OCI-LY1 (cell line): ENCODE results near the gene PXDN.

Experiments
- H2AFZ ChIP-seq: fragments of 200-600 bp; sonication (generic), shearing (Covaris generic); 2 replicates; pipeline ENCODE4 v1.6.0; 2014; ENCODE audit warnings: antibody characterized with exemption, mild to moderate bottlenecking, low read length
- H3F3A ChIP-seq: fragments of 200-600 bp; sonication (generic), shearing (Covaris generic); 2 replicates; pipeline ENCODE4 v1.6.0; 2014; ENCODE audit warnings: mild to moderate bottlenecking, antibody characterized with exemption, low read length, moderate library complexity; ENCODE audit not compliant: insufficient read depth
- H3K27ac ChIP-seq: fragments of 200-600 bp; sonication (generic); 2 replicates; pipeline ENCODE4 v1.5.1; 2014; ENCODE audit warnings: low read length, mixed run types, mild to moderate bottlenecking, low read depth; ENCODE audit not compliant: poor library complexity, severe bottlenecking
- H3K27me3 ChIP-seq: fragments of 200-600 bp; sonication (generic); 2 replicates; pipeline ENCODE4 v1.6.0; 2014; ENCODE audit warnings: antibody characterized with exemption, mild to moderate bottlenecking, low read length, moderate library complexity; ENCODE audit not compliant: insufficient read depth
- H3K36me3 ChIP-seq: fragments of 200-600 bp; sonication (generic); 2 replicates; pipeline ENCODE4 v1.6.1; 2014; ENCODE audit warnings: mild to moderate bottlenecking, antibody characterized with exemption, low read length, moderate library complexity, mixed read lengths; ENCODE audit not compliant: insufficient read depth
- H3K4me1 ChIP-seq: fragments of 200-600 bp; sonication (generic); 2 replicates; pipeline ENCODE4 v1.5.1; 2014; ENCODE audit warnings: mild to moderate bottlenecking, low read length, moderate library complexity; ENCODE audit not compliant: insufficient read depth, severe bottlenecking
- H3K4me2 ChIP-seq: fragments of 200-600 bp; sonication (generic), shearing (Covaris generic); 2 replicates; pipeline ENCODE4 v1.6.1; 2014; ENCODE audit warnings: low read length
- H3K4me3 ChIP-seq: fragments of 200-600 bp; sonication (generic); 2 replicates; pipeline ENCODE4 v1.5.1; 2014; ENCODE audit warnings: low read length, low read depth, mild to moderate bottlenecking, mixed read lengths; ENCODE audit not compliant: poor library complexity, severe bottlenecking
- H3K79me2 ChIP-seq: fragments of 200-600 bp; shearing (Covaris generic); 2 replicates; pipeline ENCODE4 v1.6.1; 2016; ENCODE audit warnings: mixed run types, low read length, mixed read lengths; ENCODE audit not compliant: insufficient read depth
- H3K9ac ChIP-seq: fragments of 200-600 bp; sonication (generic), shearing (Covaris generic); 2 replicates; pipeline ENCODE4 v1.6.1; 2014; ENCODE audit warnings: mild to moderate bottlenecking, low read length, mixed read lengths
- H3K9me2 ChIP-seq: fragments of 200-600 bp; sonication (generic), shearing (Covaris generic); 2 replicates; pipeline ENCODE4 v1.6.1; 2014; ENCODE audit warnings: low read depth, mild to moderate bottlenecking, low read length, mixed read lengths
- H3K9me3 ChIP-seq: fragments of 200-600 bp; shearing (Covaris generic); 2 replicates; pipeline ENCODE4 v1.6.1; 2014; ENCODE audit warnings: low read length, mixed read lengths
- H4K20me1 ChIP-seq: fragments of 200-600 bp; sonication (generic), shearing (Covaris generic); 2 replicates; pipeline ENCODE4 v1.6.0; 2016; ENCODE audit warnings: mild to moderate bottlenecking, low read length; ENCODE audit not compliant: insufficient read depth
- EZH2 ChIP-seq: fragments of 200-600 bp; sonication (generic), shearing (Covaris generic); IDR thresholded peaks from 2 replicates; pipeline ENCODE4 v1.8.0; 2017; ENCODE audit warnings: borderline replicate concordance, mixed run types, mild to moderate bottlenecking, antibody characterized with exemption, low read length, moderate library complexity, mixed read lengths
- TF ChIP-seq, protein P1 (sequence below): fragments of 200-600 bp; sonication (generic), shearing (Covaris generic); IDR thresholded peaks from 2 replicates; pipeline ENCODE4 v1.5.1; 2017; ENCODE audit warnings: mild to moderate bottlenecking, antibody characterized with exemption, low read length, moderate library complexity, mixed read lengths

Gene PXDN

DNA sequence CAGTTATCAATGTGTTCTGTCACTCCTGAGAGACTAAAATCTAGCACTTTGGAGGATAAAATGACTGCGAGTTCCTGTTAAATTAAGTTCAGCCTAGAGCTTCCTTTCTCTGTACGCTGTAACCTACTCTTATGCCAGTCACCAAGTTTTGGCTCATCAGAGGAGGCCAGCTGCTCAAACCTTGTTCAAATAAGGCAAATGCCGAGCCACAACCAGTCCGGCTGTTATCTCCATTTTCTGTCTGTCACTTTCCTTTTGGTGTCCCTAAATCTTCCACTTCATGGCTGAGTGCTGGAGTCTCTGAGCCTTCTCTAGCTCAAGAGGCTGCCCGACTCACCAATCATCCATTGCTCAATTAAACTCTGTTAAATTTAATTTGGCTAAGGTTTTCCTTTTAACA, 33.5 kb upstream of the PXDN start:
- TF ChIP-seq EZH2, result no peak
- TF ChIP-seq, protein P1, sequence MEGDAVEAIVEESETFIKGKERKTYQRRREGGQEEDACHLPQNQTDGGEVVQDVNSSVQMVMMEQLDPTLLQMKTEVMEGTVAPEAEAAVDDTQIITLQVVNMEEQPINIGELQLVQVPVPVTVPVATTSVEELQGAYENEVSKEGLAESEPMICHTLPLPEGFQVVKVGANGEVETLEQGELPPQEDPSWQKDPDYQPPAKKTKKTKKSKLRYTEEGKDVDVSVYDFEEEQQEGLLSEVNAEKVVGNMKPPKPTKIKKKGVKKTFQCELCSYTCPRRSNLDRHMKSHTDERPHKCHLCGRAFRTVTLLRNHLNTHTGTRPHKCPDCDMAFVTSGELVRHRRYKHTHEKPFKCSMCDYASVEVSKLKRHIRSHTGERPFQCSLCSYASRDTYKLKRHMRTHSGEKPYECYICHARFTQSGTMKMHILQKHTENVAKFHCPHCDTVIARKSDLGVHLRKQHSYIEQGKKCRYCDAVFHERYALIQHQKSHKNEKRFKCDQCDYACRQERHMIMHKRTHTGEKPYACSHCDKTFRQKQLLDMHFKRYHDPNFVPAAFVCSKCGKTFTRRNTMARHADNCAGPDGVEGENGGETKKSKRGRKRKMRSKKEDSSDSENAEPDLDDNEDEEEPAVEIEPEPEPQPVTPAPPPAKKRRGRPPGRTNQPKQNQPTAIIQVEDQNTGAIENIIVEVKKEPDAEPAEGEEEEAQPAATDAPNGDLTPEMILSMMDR, result no peak
- Histone ChIP-seq H3K79me2 (no peaks in the 10 kb centered on the region), H2AFZ (no peak overlapping the region), H3K36me3 (no peaks in the 10 kb centered on the region), H3K27me3 (no peaks in the 10 kb centered on the region), H3K4me3 (no peak overlapping the region), H3K27ac (no peak overlapping the region), H3K9ac (no peak overlapping the region), H3K4me2 (no peak overlapping the region), H3K9me3 (no peaks in the 10 kb centered on the region), H4K20me1 (no peaks in the 10 kb centered on the region), H3K4me1 (no peaks in the 10 kb centered on the region), H3K9me2 (no peaks in the 10 kb centered on the region), H3F3A (no peaks in the 10 kb centered on the region)

DNA sequence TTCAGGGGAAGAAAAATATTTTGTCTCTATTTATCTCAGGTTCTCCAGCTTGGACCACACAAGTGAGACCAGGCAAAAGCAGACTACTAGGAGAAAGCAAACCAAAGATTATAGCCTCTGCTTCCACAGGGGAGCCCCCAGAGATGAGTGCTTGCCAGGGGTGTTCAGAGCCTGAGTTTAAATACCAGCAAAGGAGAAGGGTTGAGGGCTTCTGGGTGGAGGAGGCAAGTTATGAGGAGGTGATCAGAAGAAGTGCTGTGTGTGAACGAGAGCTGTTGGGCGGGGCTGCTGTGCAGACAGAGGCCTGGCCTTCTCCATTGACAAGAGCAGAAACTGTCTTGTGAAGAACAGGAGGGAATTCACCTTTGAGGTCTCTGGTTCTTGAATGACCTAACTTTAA, 32.8 kb upstream of the PXDN start:
- Histone ChIP-seq H3K27ac (no peak overlapping the region), H4K20me1 (no peaks in the 10 kb centered on the region), H3K79me2 (no peaks in the 10 kb centered on the region), H3K9ac (no peak overlapping the region), H3F3A (no peaks in the 10 kb centered on the region), H3K9me2 (no peaks in the 10 kb centered on the region), H2AFZ (no peak overlapping the region), H3K4me1 (no peaks in the 10 kb centered on the region), H3K4me3 (no peak overlapping the region), H3K36me3 (no peaks in the 10 kb centered on the region), H3K9me3 (no peaks in the 10 kb centered on the region), H3K27me3 (no peaks in the 10 kb centered on the region), H3K4me2 (no peak overlapping the region)
- no peak for TF ChIP-seq EZH2
- TF ChIP-seq, protein P1, result no peak

DNA sequence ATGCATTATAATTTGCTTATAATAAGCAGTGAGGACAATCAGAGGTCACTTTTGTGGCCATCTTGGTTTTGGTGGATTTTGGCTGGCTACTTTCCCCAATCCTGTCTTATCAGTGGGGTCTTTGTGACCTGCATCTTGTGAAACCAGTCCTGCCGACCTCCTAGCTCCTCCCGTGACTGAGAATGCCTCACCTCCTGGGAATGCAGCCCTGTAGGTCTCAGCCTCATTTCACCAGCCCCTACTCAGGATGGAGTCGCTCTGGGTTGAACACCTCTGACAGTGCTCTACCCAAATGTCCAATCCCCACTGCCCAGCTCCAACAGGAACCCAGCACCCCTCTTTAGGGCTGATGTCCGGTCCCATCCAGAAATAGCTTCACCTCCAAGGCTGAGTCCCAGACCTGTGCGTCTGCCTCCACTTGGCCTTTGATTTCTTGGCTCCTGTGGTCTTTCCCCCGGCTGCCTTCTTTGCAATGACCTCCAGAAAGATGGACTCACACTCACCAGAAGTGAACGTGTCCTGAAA, 31.3 kb upstream of the PXDN start:
- H3F3A ChIP-seq, result no peaks in the 10 kb centered on the region
- no peak overlapping the region for H3K4me2 ChIP-seq
- TF ChIP-seq EZH2, result no peak
- TF ChIP-seq, protein P1, result no peak

More for the DNA sequence above, 31.3 kb upstream of the PXDN start:
- Histone ChIP-seq H3K4me1 (no peaks in the 10 kb centered on the region), H3K4me3 (no peak overlapping the region), H2AFZ (no peak overlapping the region), H3K79me2 (no peaks in the 10 kb centered on the region), H3K36me3 (no peaks in the 10 kb centered on the region), H3K9me2 (no peaks in the 10 kb centered on the region), H3K27me3 (no peaks in the 10 kb centered on the region), H3K9me3 (no peaks in the 10 kb centered on the region), H4K20me1 (no peaks in the 10 kb centered on the region), H3K9ac (no peak overlapping the region), H3K27ac (no peak overlapping the region)
